Activated CD4-positive, alpha-beta T cell treated with anti-CD3 and anti-CD28 coated beads, Interleukin-2, amount 50 U/mL, for 4 hours (primary cell): ENCODE measurements around the gene TBC1D14.
A peak's percentile ranks its signal among the peaks of the same experiment; 100 is the strongest.
"Not testable (repeated sequence)": the region's sequence is repeated elsewhere in the genome, so short reads cannot be mapped to it uniquely, and the experiment has no call there.

ENCODE experiments used
- DNase-seq, 2 experiments: peaks; one replicate each; pipeline ENCODE4 v3.0.0-alpha.2; 2020

TBC1D14 gene

GRCh38 chr4:6910960-6911874, 1.6 kb downstream of the TBC1D14 start:
- no peak for DNase-seq

- not testable (repeated sequence) for DNase-seq
Observed at GRCh38 chr4:6911917-6912316, 2.3 kb downstream of the TBC1D14 start.

- DNase-seq = no peak
Observed at GRCh38 chr4:6912441-6912840, 2.8 kb downstream of the TBC1D14 start.

- no peak for DNase-seq
Observed at GRCh38 chr4:6913350-6913905, 3.8 kb downstream of the TBC1D14 start.

- no peak for DNase-seq
Observed at GRCh38 chr4:6914448-6914847, 4.8 kb downstream of the TBC1D14 start.

- DNase-seq = no peak
Observed at GRCh38 chr4:6915041-6916005, 5.7 kb downstream of the TBC1D14 start.

GRCh38 chr4:6916069-6916586, 6.5 kb downstream of the TBC1D14 start:
- no peak for DNase-seq

- peak; percentile 48 to 54 for DNase-seq
Observed at GRCh38 chr4:6916587-6917460, 7.2 kb downstream of the TBC1D14 start.

- DNase-seq = no peak
Observed at GRCh38 chr4:6917461-6918271, 8.0 kb downstream of the TBC1D14 start.

GRCh38 chr4:6918338-6918737, 8.7 kb downstream of the TBC1D14 start:
- DNase-seq = no peak

GRCh38 chr4:6920171-6920570, 10.5 kb downstream of the TBC1D14 start:
- no peak for DNase-seq

- no peak for DNase-seq
Observed at GRCh38 chr4:6923507-6923906, 13.9 kb downstream of the TBC1D14 start.

- DNase-seq = no peak
Observed at GRCh38 chr4:6924361-6924779, 14.7 kb downstream of the TBC1D14 start.

- DNase-seq = no peak
Observed at GRCh38 chr4:6925357-6925836, 15.8 kb downstream of the TBC1D14 start.

GRCh38 chr4:6926081-6926480, 16.5 kb downstream of the TBC1D14 start:
- DNase-seq = no peak

GRCh38 chr4:6926681-6927478, 17.3 kb downstream of the TBC1D14 start:
- DNase-seq = peak; percentile 79 to 80

- no peak for DNase-seq
Observed at GRCh38 chr4:6928081-6928480, 18.5 kb downstream of the TBC1D14 start.

GRCh38 chr4:6929339-6929811, 19.7 kb downstream of the TBC1D14 start:
- DNase-seq = no peak

GRCh38 chr4:6929812-6930464, 20.3 kb downstream of the TBC1D14 start:
- no peak for DNase-seq
